Non-pigmented ciliary epithelial cell (primary cell): ENCODE data around the gene ZNF462.

Source experiments
- DNase-seq: peaks from one replicate; pipeline ENCODE4 v3.0.0-alpha.2; 2010; ENCODE audit warnings: low read depth

The ZNF462 gene

DNA sequence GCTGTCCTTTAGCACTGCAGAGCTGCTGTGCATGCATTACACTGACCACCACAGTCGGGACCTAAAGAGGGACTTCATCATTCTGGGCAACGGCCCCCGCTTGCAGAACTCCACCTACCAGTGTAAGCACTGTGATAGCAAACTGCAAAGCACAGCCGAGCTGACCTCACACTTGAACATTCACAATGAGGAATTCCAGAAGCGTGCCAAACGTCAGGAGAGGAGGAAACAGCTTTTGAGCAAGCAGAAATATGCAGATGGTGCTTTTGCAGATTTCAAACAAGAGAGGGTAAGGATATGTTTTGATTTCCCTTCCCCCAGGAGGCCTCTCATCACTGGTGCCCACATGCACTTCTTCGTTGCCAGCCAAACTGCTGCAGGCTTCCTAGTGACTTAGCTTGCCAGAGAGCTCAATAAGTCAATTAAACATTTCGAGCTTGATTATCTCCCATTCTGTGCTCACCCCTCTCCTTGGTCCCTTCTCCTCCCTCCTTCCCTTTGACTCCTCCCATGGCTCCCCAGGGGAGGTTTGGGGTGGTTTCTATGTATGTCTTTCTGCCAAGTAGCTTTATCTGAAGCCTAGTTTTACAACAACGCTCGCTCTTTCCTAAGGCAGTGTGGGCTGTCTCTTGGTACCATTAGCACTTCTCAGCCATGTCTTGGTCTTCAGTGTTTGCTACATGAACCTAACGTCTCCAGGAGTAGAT, 66.7 kb downstream of the ZNF462 start:
- DNase-seq, result no peak

DNA sequence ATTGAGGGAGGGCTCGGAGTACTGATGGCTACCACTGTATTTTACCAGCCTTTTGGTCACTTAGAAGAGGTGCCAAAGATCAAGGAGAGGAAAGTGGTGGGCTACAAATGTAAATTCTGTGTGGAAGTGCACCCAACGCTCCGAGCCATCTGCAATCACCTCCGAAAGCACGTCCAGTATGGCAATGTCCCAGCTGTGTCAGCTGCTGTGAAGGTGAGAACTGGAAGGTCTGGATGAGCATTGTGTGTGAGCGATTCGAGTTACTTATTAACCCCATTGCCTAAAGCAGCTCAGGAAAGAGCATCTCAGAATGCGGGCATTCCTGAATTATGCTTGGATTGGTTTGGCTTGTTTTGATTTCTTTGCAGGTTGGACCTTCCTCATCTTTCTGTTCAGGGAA, 67.5 kb downstream of the ZNF462 start:
- no peak for DNase-seq

DNA sequence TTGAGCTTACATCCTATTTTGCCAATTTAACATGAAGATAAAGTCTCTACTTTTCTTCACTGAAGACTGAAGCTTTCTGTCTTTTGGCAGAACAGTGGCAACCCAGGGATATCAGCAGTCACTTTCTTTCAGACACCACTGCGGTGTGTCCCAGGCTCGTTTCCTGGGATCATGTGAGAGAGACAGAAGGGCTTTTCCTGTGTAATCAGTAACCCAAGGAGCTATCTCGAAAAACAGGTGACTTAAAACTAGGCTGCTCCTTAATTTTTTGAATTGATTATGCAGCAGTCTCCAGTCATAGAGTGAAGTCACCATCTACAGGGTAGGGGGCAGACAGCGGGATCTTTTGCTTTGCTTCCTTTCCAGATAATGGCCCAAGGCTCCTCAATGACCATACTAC, 68.5 kb downstream of the ZNF462 start:
- no peak for DNase-seq

DNA sequence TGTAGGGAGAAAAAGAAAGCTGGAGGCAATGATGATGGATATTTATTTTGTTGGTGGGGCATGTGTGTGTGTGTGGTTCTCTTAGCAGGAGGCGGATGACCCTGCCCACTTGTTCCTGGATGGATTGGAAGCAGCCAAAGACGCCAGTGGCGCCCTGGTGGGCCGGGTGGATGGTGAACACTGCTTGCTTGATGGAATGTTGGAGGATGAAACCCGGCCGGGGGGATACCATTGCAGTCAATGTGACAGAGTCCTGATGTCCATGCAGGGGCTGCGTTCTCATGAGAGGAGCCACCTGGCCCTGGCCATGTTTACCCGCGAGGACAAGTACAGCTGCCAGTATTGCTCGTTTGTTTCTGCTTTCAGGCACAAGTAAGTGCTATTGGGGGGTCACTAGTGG, 69.2 kb downstream of the ZNF462 start:
- DNase-seq, result no peak

DNA sequence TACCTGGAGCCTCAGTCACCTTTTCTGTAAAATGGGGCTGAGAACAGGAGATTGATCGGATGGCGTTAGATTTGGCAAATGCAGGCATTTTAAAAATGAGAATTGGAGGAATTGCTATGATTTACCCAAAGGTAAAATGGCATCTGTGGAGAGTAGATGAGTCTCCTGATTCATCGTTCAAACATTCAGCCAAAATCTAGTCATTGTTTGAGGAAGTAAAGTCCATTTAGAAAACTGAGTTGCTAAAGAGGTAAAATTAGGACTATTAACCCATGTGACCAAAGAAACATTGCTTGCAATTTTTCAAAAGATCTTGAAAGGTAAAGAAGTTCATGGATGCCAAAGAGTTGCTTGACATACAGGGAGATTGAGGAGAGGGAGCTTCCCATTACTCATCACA, 69.7 kb downstream of the ZNF462 start:
- DNase-seq, result no peak

DNA sequence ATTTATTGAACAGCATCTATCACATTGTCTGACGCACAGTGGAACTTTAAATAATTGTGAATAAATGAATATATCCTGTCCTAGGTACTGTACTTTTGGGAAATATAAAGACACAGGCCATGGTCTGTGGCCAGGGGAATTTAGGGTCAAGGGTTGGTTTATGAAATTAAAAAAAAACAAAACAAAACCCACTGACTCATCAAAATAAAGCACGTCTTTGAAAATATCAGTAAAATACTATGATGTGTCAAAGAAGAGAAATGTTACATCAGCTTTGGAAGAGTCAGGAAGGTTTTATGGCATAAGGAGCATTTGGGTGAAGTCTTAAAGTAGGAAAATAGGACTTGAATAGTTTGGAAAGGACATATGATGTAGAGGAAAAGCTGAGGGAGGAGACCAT, 70.5 kb downstream of the ZNF462 start:
- DNase-seq, result no peak

DNA sequence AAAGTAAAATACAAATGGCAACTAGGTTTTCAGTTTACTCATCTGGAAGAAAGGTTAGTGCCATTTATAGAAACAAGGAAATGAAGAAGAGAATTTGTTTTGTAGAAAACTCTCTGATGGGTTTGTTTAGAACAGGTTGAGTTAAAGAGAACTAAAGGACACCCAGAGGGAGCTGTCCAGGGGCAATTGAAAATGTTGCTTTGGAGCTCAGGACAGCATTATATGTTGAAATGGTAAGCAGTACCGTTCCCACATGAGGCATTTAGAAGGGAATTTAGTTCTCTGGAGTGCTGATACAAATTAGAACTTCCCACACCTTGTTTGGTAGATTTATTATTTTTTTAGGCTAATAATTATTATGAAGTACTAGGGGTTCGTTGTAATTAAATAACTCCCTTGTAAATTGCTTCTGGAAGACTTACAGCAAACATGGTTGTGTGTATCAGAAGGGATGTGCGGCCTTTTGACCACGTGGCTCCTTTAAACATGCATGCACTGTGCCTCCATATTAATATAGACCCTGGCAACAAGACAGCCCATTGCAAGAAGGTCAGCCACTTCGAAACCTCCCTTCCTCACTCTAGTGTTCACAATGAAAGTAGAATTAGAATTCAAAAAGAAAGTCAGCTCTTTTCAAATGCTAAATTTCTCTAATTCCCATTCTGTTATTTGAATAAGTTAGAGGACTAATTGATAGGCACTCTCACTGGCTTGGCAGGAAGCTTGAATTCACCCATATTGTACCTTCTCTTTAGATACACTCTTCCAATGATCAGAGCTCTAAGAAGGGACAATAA, 71.7 kb downstream of the ZNF462 start:
- no peak for DNase-seq

DNA sequence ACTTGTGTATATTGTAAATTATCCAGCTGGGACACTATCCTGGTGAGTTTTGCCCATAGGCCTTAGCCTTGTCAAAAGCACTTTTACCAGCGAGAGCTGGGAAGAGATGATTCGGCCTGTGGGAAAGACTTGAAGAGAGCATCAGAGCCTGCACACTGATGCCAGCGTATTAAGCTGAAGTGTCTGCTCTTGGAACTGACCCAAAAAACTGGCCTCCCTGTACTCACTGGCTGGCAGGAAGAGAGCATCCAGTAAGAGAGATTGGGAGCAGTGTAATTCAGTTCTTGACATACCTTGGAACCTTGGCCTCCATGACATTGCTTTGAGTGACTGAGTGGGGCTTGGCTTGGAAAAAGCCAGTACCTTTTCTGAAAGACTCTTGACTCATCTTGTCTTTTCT, 73.7 kb downstream of the ZNF462 start:
- no peak for DNase-seq

DNA sequence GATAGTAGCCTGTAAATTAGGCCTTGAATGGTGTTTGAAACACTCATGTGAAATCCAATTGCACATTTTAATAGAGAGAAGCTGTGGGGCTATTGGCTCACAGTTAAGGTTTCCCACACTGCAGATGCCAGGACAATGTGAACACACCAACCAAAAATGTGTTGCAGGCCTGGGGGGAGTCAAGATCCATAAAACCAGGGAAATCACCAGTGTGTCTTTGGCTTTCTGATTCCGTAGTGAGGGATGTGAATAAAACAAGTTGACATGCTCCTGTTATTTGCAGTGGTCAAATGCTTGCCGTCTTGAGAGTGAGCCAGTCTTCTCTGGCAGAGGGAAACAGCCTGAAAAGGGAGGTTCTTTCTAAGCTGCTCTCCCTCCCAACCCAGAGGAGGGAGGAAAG, 79.0 kb downstream of the ZNF462 start:
- no peak for DNase-seq

DNA sequence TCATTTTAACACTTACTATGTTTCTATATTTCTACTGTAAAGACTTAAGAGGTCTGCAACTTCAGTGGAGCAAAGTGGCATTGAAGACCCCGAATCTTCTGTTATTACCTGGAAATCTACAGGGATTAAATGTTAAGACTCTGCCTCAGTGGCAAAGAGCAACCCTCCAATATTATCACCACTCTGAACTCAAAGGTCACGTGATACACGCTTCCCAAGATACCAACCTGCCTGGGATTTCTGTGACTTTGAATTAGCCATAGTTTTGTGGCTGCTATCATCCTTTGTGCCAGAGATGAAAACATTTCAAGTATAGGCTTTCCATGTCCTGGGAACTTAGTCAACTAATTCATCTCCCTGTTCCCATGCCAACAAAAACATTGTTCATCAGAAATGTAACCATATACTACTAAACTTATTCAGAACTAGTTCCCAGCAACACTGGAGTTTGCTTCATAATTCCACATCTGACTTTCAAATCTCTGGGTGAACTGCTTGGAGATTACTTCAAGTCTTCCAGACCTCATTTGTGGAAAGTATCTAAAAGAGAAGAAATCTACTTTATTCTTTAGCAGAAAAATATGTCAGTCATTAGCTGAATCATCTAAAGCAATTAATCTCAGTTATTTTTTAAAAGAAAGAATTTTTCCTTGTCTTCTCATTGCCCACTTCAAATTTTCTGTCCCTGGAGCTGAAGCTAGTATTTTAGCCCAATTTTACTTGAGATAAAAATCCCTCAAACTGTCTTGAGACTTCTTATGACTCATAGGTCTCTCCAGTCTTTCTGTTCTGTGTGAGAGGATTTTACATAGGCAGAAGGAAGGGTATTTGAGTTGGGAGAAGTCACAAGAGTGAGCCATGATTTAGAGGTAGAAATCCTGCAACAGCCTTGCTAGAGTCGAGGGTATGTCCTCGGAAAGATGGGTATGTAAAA, 83.0 kb downstream of the ZNF462 start:
- DNase-seq, result peak; percentile 66

DNA sequence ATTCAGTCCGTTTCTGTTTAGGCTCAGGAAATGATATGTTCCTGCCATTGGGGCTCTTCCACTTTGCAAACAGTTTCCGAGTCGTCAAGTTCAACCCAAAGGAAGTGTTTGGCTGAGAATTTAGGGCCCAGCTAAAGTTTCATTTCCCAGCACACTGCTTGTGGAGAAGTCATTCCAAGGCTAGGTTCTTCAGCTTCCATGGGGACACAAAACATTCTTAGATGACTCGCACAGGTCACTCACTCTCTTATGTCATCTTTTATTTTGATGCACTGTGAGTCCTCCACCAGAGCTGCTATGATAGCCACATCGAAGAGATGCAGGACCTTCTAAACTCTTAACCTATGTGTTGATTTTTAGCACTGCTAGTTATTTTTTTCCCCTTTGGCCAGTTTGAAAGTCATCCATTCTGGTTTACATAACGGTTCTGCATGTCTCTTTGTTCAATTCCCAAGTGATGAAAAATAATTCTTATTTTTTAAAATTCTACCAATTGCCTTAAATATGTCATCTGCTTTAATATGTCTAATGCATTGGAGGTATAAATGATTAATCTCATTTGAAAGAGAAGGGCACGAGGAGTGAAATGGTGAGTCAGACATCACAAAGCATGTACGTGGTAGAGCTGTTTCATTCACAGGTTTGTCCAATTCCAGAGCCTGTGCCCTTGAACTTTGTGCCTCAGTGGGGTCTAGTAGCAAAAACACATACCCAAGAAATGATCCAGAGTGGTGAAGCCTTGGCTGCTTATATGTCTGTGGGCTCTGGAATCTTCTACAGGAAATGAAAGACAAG, 84.3 kb downstream of the ZNF462 start:
- no peak for DNase-seq

DNA sequence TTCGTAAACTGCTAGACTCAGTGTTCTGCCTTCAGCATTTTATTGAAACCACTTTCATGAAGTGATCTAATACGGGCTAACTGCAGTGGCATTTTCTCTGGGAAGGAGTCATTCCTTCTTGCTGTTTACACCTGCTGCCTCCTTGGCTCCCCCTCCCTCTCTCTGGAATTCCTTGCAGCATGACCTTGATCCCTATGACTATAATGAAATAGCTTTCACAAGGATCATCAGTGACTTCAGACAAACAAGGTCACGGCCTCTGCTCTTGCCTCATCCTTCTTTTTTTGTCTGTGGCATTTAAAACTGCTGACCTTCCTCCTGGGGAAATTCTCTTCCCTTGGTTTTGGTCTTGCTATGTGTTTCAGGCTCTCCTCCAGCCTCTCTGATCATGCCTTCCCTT, 90.2 kb downstream of the ZNF462 start:
- DNase-seq, result peak; percentile 55

DNA sequence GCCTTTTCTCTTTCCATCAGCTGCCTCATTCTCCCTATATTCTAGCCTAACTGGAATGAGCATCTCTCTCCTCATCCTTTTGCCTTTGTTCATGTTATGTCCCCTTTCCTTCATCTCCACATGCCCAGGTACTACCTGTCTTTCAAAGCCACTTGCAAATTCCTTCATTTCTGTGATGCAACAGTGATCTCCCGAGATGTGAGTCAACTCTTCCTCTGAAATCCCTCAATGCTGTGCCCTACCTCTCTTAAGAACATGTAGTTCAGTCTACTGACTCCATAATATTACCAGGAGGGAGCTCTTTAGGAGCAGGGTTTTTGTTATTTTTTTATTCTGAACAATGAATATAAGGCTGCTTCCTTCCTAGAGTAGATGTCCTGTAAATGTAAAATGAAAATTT, 91.6 kb downstream of the ZNF462 start:
- no peak for DNase-seq

DNA sequence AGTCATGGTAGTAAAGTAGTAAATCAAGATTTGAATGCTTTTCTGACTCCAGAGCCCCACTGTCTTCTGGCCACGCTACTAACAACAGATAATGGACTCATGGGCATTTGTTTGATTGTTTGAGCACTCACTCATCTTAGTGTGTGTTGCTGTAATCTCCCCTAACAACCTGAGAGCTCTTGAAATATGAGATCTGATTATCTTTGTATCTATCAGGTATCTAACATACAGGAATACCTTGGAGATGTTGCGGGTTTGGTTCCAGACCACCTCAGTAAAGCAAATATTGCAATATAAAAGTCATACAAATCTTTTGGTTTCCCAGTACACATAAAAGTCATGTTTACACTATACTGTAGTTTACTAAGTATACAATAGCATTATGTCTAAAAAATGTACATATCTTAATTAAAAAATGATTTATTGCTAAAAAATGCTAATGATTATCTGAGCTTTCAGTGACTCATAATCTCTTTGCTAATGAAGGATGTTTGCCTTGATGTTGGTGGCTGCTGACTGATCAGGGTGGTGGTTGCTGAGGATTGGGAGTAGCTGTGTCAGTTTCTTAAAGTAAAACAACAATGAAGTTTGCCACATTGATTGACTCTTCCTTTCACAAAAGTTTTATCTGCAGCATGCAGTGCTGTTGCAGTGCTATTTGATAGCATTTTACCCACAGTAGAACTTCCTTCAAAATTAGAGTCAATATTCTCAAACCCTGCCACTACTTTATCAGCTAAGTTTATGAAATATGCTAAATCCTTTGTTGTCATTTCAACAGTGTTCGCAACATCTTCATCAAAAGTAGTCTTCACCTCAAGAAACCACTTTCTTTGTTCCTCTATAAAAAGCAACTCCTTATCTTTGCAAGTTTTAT, 92.2 kb downstream of the ZNF462 start:
- no peak for DNase-seq

DNA sequence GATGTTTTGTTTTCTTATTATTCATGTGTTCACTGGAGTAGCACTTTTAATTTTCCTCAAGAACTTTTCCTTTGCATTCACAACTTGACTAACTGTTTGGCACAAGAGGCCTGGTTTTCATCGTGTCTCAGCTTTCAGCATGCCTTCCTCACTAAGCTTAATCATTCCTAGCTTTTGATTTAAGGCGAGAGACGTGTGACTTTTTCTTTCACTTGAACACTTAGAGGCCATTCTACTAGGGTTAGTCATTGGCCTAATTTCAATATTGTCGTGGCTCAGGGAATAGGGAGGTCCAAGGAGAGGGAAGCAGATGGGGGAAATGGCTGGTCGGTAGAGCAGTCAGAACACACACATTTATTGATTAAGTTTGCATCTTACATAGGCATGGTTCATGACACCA, 94.0 kb downstream of the ZNF462 start:
- DNase-seq, result no peak

DNA sequence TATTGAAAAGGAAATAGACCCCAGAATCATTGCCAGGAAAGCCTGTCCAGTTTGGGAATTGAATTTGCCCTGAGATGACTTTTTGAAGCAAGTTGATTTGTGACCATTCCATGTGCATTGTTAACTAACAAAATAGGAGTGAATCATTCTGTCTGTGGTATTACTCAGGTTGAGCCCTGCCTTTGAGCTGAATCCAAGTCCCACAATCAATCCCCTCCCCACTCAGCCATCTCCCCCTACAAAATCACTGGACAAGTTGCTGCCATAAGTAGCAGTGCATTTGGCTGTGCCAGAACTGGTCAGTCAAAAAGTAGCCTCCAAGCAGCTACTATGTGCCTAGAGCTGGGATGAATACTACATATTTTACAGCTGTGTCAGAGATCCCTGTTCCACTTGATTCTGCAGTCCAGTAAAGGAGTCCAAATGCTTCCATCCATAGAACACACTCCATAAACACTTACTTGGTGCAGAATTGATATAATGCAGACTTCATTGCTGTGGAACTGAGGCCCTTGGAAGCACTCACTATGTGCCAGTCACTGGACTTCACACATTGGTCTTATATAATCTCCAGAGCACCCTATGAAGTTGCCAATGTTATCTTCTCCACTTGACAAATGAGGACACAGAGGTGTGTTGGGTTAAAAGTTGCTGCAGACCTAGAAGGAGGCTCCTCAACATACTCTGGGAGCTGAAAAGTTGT, 96.1 kb downstream of the ZNF462 start:
- DNase-seq, result no peak

DNA sequence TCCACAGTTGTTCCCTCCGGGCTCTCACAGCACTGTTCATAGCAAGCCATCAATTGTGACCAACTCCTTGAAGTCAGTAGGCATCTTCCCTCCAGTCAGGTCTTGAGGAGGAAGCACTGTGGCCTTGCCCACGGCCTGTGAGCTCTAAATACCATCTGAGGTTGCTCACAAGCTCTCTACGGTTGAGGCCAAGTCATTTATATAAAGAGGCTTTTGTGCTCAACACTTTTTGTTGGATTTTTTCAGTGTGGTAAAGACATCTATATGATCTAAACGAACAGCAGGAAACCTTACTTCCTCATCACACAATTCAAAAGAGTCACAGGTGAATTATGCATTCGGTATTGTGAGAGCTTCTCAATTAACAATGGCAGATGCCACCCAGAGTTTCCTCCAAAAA, 97.3 kb downstream of the ZNF462 start:
- no peak for DNase-seq

DNA sequence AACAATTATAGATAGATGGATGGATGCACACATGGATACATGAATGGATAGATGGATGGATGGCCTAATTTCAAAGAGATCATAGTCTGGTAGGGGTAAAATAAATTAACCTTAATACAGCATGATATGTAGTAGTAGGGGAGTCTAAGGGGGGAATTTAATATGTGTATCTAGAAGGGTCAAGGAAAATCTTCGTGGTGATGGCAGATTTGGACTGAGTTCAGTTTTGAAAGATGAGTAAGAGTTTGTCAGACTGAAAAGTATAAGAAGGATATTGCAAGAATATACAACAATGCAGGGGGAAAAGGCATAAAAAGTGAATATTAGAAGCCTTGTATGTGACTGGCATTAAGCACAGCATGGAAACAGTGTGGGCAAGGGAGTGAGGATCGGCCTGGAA, 98.7 kb downstream of the ZNF462 start:
- no peak for DNase-seq

DNA sequence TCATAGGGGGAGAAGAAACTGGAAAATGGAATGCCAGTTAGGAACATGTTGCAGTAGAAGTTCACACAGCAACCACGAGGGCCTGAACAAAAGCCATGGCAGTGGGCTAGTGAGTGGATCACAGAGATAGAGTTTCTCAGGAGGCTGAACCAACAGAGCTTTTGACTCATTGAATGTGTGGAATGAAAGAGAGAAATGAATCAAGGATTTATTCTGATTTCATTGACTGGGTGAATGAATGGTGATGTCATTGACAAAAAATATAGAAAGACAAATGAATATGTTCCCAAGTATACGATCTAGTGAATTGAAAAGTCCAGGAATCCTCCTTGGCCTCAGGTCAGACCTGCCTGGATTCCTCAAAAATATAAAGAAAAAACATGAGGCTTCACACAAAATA, 99.2 kb downstream of the ZNF462 start:
- DNase-seq, result no peak
